Neuronal stem cell (in vitro differentiated cells): ENCODE data around the gene CAPZB.

ENCODE experiments used
- DNase-seq: peaks from one replicate; pipeline ENCODE4 v3.0.0-alpha.2; 2013; ENCODE audit warnings: low spot score
- H2AFZ ChIP-seq: one replicate; pipeline ENCODE4 v1.6.1; 2013; ENCODE audit warnings: mild to moderate bottlenecking, low read length, inconsistent platforms
- H2AK5ac ChIP-seq: 2 replicates; pipeline ENCODE4 v1.6.1; 2013; ENCODE audit warnings: low read depth, mild to moderate bottlenecking, inconsistent platforms, low read length, moderate library complexity, mixed read lengths
- H2BK120ac ChIP-seq: 2 replicates; pipeline ENCODE4 v1.6.1; 2013; ENCODE audit warnings: low read depth, mild to moderate bottlenecking, inconsistent platforms, low read length, moderate library complexity, mixed read lengths
- H2BK12ac ChIP-seq: one replicate; pipeline ENCODE4 v1.6.1; 2013; ENCODE audit warnings: low read length, inconsistent platforms
- H2BK15ac ChIP-seq: 2 replicates; pipeline ENCODE4 v1.6.1; 2013; ENCODE audit warnings: mild to moderate bottlenecking, low read length, inconsistent platforms, mixed read lengths
- H2BK5ac ChIP-seq: one replicate; pipeline ENCODE4 v1.6.1; 2013; ENCODE audit warnings: inconsistent platforms, mild to moderate bottlenecking, low read length, moderate library complexity
- H3K14ac ChIP-seq: one replicate; pipeline ENCODE4 v1.6.1; 2013; ENCODE audit warnings: low read length, inconsistent platforms
- H3K18ac ChIP-seq: 2 replicates; pipeline ENCODE4 v1.6.1; 2013; ENCODE audit warnings: low read length, inconsistent platforms
- H3K23ac ChIP-seq: 2 replicates; pipeline ENCODE4 v1.6.1; 2013; ENCODE audit warnings: low read depth, mild to moderate bottlenecking, mixed read lengths, low read length, inconsistent platforms; ENCODE audit not compliant: poor library complexity
- H3K27ac ChIP-seq: replicated peaks from 3 replicates; pipeline ENCODE4 v1.5.1; 2013; ENCODE audit warnings: low read length, inconsistent platforms
- H3K27me3 ChIP-seq, 3 experiments: 2 replicates each; pipeline ENCODE4 v1.6.1; 2013; ENCODE audit warnings: low read length in 3 of 3, mild to moderate bottlenecking in 2 of 3, inconsistent platforms in 1 of 3, low read depth in 1 of 3, mixed read lengths in 1 of 3, moderate library complexity in 1 of 3; ENCODE audit not compliant: control insufficient read depth in 3 of 3, insufficient read depth in 3 of 3
- H3K36me3 ChIP-seq, 2 donors: replicated peaks in 1 of 2; 2 replicates each; pipeline ENCODE4 v1.6.1; 2013; ENCODE audit warnings: low read length in 2 of 2; ENCODE audit not compliant: control insufficient read depth in 2 of 2, insufficient read depth in 2 of 2
- H3K4ac ChIP-seq: 2 replicates; pipeline ENCODE4 v1.6.1; 2013; ENCODE audit warnings: inconsistent platforms, mild to moderate bottlenecking, low read length, moderate library complexity
- H3K4me1 ChIP-seq, 2 donors: 1 replicate in 1 of 2; 2 replicates in 1 of 2; pipeline ENCODE4 v1.6.1; 2013; ENCODE audit warnings: low read length in 2 of 2, low read depth in 1 of 2; ENCODE audit not compliant: control insufficient read depth in 2 of 2, insufficient read depth in 1 of 2
- H3K4me2 ChIP-seq: one replicate; pipeline ENCODE4 v1.6.1; 2013; ENCODE audit warnings: mild to moderate bottlenecking, low read length, inconsistent platforms; ENCODE audit not compliant: insufficient read depth, poor library complexity, severe bottlenecking
- H3K4me3 ChIP-seq, 2 donors: 2 replicates each; pipeline ENCODE4 v1.5.1; 2013; ENCODE audit warnings: low read length in 2 of 2, mild to moderate bottlenecking in 2 of 2, inconsistent platforms in 1 of 2, moderate library complexity in 1 of 2
- H3K79me1 ChIP-seq: one replicate; pipeline ENCODE4 v1.6.1; 2013; ENCODE audit warnings: low read depth, mild to moderate bottlenecking, inconsistent platforms, low read length, moderate library complexity
- H3K9ac ChIP-seq: one replicate; pipeline ENCODE4 v1.6.1; 2013; ENCODE audit warnings: mild to moderate bottlenecking, low read depth, low read length, inconsistent platforms; ENCODE audit not compliant: poor library complexity
- H3K9me3 ChIP-seq, 2 donors: replicated peaks in 1 of 2; 2 replicates each; pipeline versions ENCODE3 to v1.6.1; 2013; ENCODE audit warnings: low read length in 2 of 2, mild to moderate bottlenecking in 2 of 2, inconsistent platforms in 1 of 2, low read depth in 1 of 2, mixed read lengths in 1 of 2, moderate library complexity in 1 of 2; ENCODE audit not compliant: control insufficient read depth in 2 of 2, insufficient read depth in 1 of 2
- H4K8ac ChIP-seq: one replicate; pipeline ENCODE4 v1.6.1; 2013; ENCODE audit warnings: low read depth, mild to moderate bottlenecking, inconsistent platforms, low read length, moderate library complexity
- H4K91ac ChIP-seq: one replicate; pipeline ENCODE4 v1.6.1; 2013; ENCODE audit warnings: low read length, low read depth, mild to moderate bottlenecking, inconsistent platforms; ENCODE audit not compliant: poor library complexity
- WGBS, 2 donors: extraction: QIAGEN DNeasy Blood & Tissue Kit; methylation state at CpG; one replicate each; pipeline ENCODE4 v1.1.7; 2013; ENCODE audit warnings: missing lambda C conversion rate in 2 of 2, mixed read lengths in 1 of 2; ENCODE audit not compliant: insufficient read length in 2 of 2, insufficient replicate concordance in 1 of 2; ENCODE audit errors: extremely low coverage in 2 of 2; 5-methylcytosine and 5-hydroxymethylcytosine counted together

CAPZB gene

DNA sequence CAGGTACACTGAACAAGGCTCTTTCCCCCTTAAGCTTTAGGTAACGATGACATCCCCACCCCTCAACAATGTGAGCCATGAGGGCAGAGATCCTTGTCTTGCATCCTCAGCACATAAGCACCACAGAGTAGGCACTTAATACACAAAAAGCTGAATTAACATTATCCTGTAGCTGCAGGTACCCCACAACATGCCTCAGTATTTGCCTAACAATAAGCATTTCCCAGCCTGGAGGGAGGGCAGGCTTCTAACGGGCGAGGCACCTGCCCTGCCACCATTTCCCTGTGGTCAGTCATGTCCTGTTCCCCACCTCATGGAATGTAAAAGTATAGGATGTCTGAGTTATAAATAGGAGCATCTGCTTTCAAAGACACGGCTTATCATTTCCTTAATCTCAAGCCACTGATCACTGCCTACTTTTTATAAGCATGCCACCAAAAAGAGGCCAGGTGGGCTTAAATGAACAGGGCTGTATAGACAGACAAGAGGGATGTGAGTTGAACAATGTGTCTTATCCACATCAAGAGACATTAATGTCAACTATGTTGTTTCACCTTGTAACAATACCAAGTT is 3.4 kb downstream of the CAPZB start:
- no peak for DNase-seq
- H3K14ac ChIP-seq = no peak overlapping the region
- H3K23ac ChIP-seq = no peak overlapping the region
- no peaks in the 10 kb centered on the region for H3K27me3 ChIP-seq
- H3K18ac ChIP-seq = no peak overlapping the region
- no peak overlapping the region for H2BK12ac ChIP-seq
- H3K36me3 ChIP-seq = peaks cover 4 to 49% of the 10 kb centered on the region in 2 donors
- no peak overlapping the region for H2AK5ac ChIP-seq
- H3K79me1 ChIP-seq = peaks cover 18% of the 10 kb centered on the region
- peaks cover 21 to 34% of the 10 kb centered on the region in 2 donors for H3K4me1 ChIP-seq
- no CpG with 5 or more reads among the region's 4 CpGs for WGBS, 2 donors
- no peak overlapping the region for H2BK5ac ChIP-seq
- H4K8ac ChIP-seq = no peak overlapping the region
- no peak overlapping the region for H3K9ac ChIP-seq
- no peak overlapping the region for H3K4ac ChIP-seq
- no peak overlapping the region for H2BK120ac ChIP-seq
- H3K4me2 ChIP-seq = no peak overlapping the region
- H3K4me3 ChIP-seq = no peak overlapping the region
- no peaks in the 10 kb centered on the region for H3K9me3 ChIP-seq
- no peak overlapping the region for H4K91ac ChIP-seq
- H2BK15ac ChIP-seq = no peak overlapping the region
- no peak overlapping the region for H2AFZ ChIP-seq
- H3K27ac ChIP-seq = no peak overlapping the region

DNA sequence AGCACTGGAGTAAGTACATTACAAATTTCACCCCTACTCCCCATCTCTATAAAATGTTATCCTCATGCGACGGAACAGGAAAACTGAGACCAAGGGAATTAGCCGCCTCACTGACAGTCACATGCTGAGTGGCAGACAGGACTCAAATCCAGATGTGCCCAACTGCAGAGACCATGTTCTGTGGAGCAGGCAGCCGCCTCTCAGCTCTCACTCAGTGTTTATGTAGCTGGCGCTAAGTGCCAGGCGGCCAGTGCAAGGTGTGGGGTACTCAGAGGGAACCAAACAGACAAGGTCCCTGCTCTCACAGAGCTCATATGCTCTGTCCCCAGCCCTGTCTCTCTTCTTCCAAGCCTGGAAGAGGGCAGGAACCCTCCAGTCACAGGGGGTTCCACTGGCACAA is 5.1 kb downstream of the CAPZB start:
- Histone ChIP-seq H3K36me3 (peaks cover 4 to 64% of the 10 kb centered on the region in 2 donors), H4K91ac (no peak overlapping the region)

DNA sequence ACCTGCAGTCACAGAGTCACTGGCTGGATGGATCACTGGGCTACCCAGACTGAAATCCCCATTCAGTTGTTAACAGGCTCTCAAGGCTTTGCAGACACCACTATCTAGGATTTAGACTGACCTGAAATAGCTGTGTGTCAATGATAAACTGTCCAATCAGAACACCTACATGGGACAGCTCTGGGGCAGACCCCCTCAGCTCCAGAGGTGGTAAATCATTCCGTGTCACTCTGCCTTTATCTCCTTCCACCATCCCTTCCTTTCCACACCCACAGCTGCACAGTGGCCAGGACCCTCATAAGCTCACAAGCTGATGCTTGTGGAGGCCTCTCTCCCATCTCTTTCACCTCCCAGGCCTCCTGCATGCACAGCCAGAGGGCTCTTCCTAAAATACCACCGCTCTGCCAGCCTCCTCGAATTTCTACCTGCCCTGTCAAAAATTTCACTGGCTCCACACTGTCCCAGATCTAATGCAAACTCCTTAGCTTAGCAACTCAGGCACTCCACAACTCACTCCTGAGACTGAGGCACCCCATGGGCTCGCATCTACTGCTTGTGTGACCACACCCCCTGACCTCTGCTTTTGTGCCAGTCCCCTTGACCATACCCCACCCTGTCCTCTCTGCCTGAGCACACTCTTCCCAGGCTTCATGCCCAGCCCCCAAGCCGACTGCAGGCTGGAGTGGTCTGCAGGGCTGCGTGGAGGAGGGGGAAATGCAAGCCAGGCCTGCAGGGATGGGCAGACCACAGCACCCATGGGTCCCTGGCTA is 5.8 kb downstream of the CAPZB start:
- H3K23ac ChIP-seq = peak overlapping the region; percentile 14
- no peak for DNase-seq

More for the DNA sequence above, 5.1 kb downstream of the CAPZB start:
- WGBS, 2 donors = no CpG with 5 or more reads among the region's 6 CpGs
- H2AK5ac ChIP-seq = no peak overlapping the region
- H2BK12ac ChIP-seq = no peak overlapping the region
- no peak overlapping the region for H3K18ac ChIP-seq
- H3K4me1 ChIP-seq = peaks cover 21 to 35% of the 10 kb centered on the region in 2 donors
- H2BK120ac ChIP-seq = no peak overlapping the region
- no peak overlapping the region for H3K4ac ChIP-seq
- no peak overlapping the region for H2AFZ ChIP-seq
- no peak for DNase-seq
- no peak overlapping the region for H2BK15ac ChIP-seq
- H3K9ac ChIP-seq = no peak overlapping the region
- no peak overlapping the region for H3K27ac ChIP-seq
- no peaks in the 10 kb centered on the region for H3K27me3 ChIP-seq
- H3K4me3 ChIP-seq = no peak overlapping the region
- no peak overlapping the region for H3K4me2 ChIP-seq
- H3K9me3 ChIP-seq = no peaks in the 10 kb centered on the region
- H4K8ac ChIP-seq = no peak overlapping the region
- H3K14ac ChIP-seq = no peak overlapping the region
- H3K23ac ChIP-seq = no peak overlapping the region
- H3K79me1 ChIP-seq = peaks cover 18% of the 10 kb centered on the region
- no peak overlapping the region for H2BK5ac ChIP-seq

GRCh38 chr1:19478322-19478721 is 7.0 kb downstream of the CAPZB start:
- H2AFZ ChIP-seq = no peak overlapping the region
- H2BK12ac ChIP-seq = no peak overlapping the region
- H4K91ac ChIP-seq = no peak overlapping the region
- no peak overlapping the region for H3K27ac ChIP-seq
- H3K4me1 ChIP-seq = peaks cover 8 to 29% of the 10 kb centered on the region in 2 donors
- no peak overlapping the region for H3K9ac ChIP-seq
- H3K23ac ChIP-seq = no peak overlapping the region
- no peaks in the 10 kb centered on the region for H3K9me3 ChIP-seq
- H2BK15ac ChIP-seq = no peak overlapping the region
- no peak overlapping the region for H3K4me2 ChIP-seq
- H3K4ac ChIP-seq = no peak overlapping the region
- H3K79me1 ChIP-seq = peaks cover 16% of the 10 kb centered on the region
- no peaks in the 10 kb centered on the region for H3K27me3 ChIP-seq
- no peak overlapping the region for H2BK120ac ChIP-seq
- H2AK5ac ChIP-seq = no peak overlapping the region
- H3K4me3 ChIP-seq = no peak overlapping the region
- no peak overlapping the region for H3K18ac ChIP-seq
- H3K14ac ChIP-seq = no peak overlapping the region
- H2BK5ac ChIP-seq = no peak overlapping the region
- H4K8ac ChIP-seq = no peak overlapping the region
- H3K36me3 ChIP-seq = peaks cover 5 to 70% of the 10 kb centered on the region in 2 donors
- WGBS, 2 donors = no CpG with 5 or more reads among the region's 9 CpGs
- DNase-seq = no peak

More for the DNA sequence above, 5.8 kb downstream of the CAPZB start:
- no peak overlapping the region for H2BK15ac ChIP-seq
- H3K79me1 ChIP-seq = peaks cover 19% of the 10 kb centered on the region
- H3K27me3 ChIP-seq = no peaks in the 10 kb centered on the region
- no peak overlapping the region for H2BK12ac ChIP-seq
- no peak overlapping the region for H3K4ac ChIP-seq
- no CpG with 5 or more reads among the region's 6 CpGs for WGBS, 2 donors
- H2BK120ac ChIP-seq = no peak overlapping the region
- H3K9ac ChIP-seq = peak overlapping the region; percentile 10
- no peaks in the 10 kb centered on the region for H3K9me3 ChIP-seq
- no peak overlapping the region for H3K4me2 ChIP-seq
- H3K18ac ChIP-seq = no peak overlapping the region
- H4K91ac ChIP-seq = no peak overlapping the region
- no peak overlapping the region for H3K4me3 ChIP-seq
- H3K36me3 ChIP-seq = peaks cover 4 to 71% of the 10 kb centered on the region in 2 donors
- H2AK5ac ChIP-seq = no peak overlapping the region
- H3K14ac ChIP-seq = no peak overlapping the region
- H3K27ac ChIP-seq = no peak overlapping the region
- peaks cover 20 to 37% of the 10 kb centered on the region in 2 donors for H3K4me1 ChIP-seq
- no peak overlapping the region for H2AFZ ChIP-seq
- H4K8ac ChIP-seq = no peak overlapping the region
- no peak overlapping the region for H2BK5ac ChIP-seq
